ENCODE measurements around the gene DIPK1B.

DNA sequence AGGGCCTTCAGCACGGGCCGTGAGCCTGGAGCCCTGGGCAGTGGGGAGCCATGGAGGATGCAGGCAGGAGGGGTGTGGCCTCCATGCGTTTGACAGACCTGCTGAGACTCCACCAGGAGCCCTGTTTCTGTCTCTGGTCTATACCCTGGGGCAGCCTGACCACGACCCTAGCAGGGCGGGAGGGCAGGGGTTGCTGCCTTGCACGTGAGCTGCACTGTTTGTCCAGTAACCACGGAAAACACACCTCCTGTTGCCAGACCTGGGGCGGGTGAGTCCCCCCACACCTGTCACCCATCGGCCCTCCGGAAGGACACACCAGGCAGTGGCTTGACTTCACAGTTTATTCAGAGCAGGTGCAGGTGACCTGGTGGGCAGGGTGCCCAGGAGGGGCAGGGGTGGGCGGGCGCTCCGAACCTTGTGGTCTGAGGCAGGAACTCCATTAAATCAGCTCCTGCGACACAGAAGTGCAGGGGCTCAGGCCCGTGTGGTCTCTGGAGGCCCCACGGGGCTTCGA is 41.7 kb downstream of the DIPK1B start:
- TF ChIP-seq, protein P1, sequence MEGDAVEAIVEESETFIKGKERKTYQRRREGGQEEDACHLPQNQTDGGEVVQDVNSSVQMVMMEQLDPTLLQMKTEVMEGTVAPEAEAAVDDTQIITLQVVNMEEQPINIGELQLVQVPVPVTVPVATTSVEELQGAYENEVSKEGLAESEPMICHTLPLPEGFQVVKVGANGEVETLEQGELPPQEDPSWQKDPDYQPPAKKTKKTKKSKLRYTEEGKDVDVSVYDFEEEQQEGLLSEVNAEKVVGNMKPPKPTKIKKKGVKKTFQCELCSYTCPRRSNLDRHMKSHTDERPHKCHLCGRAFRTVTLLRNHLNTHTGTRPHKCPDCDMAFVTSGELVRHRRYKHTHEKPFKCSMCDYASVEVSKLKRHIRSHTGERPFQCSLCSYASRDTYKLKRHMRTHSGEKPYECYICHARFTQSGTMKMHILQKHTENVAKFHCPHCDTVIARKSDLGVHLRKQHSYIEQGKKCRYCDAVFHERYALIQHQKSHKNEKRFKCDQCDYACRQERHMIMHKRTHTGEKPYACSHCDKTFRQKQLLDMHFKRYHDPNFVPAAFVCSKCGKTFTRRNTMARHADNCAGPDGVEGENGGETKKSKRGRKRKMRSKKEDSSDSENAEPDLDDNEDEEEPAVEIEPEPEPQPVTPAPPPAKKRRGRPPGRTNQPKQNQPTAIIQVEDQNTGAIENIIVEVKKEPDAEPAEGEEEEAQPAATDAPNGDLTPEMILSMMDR (IDR thresholded peaks at IDR 0.05; ENCODE audit: borderline replicate concordance, extremely low read depth, low read length, poor library complexity, severe bottlenecking), result no peak
- TF ChIP-seq EZH2 (IDR thresholded peaks at IDR 0.05; ENCODE audit: borderline replicate concordance, low read depth, low read length, severe bottlenecking), result no peak
